ENCODE results near the gene BSG. TPM values are rescaled to one million over a fixed set of nuclear protein-coding genes. Genes with fewer than 3 reads are reported as not detected.

BSG gene
- total and polyA plus RNA-seq, 2 of the 4 experiments (the other 2 are of a cell fraction): 130 to 698 TPM

DNA sequence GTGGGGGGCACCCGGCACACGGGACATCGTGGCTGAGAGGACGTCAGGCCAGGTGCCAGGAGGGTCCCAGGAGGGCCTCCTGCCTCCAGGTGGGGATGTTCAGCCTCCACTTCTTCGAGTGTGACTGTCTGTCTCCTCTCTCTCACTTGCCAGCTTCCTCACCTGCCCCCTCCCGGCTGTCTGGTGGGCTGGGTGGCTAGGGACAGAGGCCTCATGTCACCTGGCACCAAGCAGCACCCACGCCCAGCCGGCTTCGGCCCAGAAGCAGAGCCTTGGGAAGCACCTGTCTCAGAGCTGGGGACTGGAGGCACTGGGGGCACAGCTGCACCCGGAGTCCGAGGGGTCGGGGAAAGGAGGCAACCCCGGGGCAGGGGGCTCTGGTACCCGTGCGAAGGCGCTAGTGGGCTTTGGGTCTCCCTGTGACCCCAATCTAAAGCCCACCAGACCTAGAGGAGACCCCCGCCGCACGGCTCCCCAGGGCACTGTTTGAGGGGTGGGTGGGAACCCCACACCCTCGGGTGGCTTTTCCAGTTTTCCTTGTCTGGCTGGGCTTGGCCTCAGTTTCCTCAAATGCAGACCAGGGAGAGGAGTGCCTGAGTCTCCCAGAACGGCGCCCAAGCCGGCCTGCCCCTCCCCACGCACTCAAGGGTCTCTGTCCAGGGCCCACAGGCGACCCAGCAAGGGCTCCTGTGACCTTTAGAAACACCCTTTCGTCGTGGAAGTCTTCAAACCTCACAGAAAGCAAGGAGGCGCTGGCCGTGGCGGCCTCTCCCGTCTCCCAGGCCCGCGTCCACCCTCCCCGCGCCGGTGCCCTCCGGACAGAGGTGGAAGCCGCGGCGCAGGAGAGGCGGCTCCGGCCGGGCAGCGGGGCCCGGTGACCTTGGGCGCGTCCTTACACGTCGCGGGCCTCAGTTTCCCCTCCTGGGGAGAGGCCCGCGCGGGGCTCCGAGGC is 16.6 kb downstream of the BSG start:
- H2BK15ac ChIP-seq (ENCODE audit: low read depth, low read length): no peak overlapping the region
- H3K27me3 ChIP-seq (ENCODE audit: control insufficient read depth, insufficient read depth, low read length): peaks cover 20% of the 10 kb centered on the region
- dilution Hi-C loops (cut with HindIII; ENCODE audit: low sequenced_read_pairs, unreplicated experiment) (no loop called here), intact Hi-C loops (cut with micrococcal nuclease) (loop anchor here (2.0 kb wide), 1 partner anchor 44 kb away; the partner anchor contains the start of gene POLRMT), in situ Hi-C loops (cut with MboI; ENCODE audit: low sequenced_read_pairs) (loop anchor here (5.0 kb wide), 1 partner anchor 143 kb away; no protein-coding TSS in a partner anchor)
- no peak overlapping the region for H2BK120ac ChIP-seq (ENCODE audit: low read depth, low read length)
- H4K8ac ChIP-seq (ENCODE audit: low read depth in 2 of 2, low read length in 2 of 2): no peak overlapping the region
- H3K56ac ChIP-seq (ENCODE audit: extremely low read depth, insufficient read depth, low read length): no peak overlapping the region
- H3K9ac ChIP-seq (ENCODE audit: low read depth, low read length): no peak overlapping the region
- ChIA-PET POLR2A (ENCODE audit: unreplicated experiment) (no interaction called here), CTCF (no interaction called here)
- H3K9me3 ChIP-seq (ENCODE audit: control insufficient read depth, insufficient read depth, low read length): no peaks in the 10 kb centered on the region
- BruUV-seq (replicated peaks): no TSS peak
- H2BK20ac ChIP-seq (ENCODE audit: low read depth, low read length): no peak overlapping the region
- TF ChIP-seq SMC3 (IDR thresholded peaks at IDR 0.05; ENCODE audit: low read depth, low read length) (no peak), FOS (IDR thresholded peaks at IDR 0.05; ENCODE audit: low read depth, low read length) (no peak), NFE2L2 (IDR thresholded peaks at IDR 0.05; ENCODE audit: low read depth, low read length) (no peak), CEBPB (IDR thresholded peaks at IDR 0.05; ENCODE audit: low read depth, low read length) (no peak), MAFK (IDR thresholded peaks at IDR 0.05; ENCODE audit: low read depth, low read length) (no peak), RFX5 (IDR thresholded peaks at IDR 0.05; ENCODE audit: low read depth, low read length) (no peak), POLR2A (IDR thresholded peaks at IDR 0.05; ENCODE audit: low read depth, low read length) (no peak), MAZ (IDR thresholded peaks at IDR 0.05; ENCODE audit: borderline replicate concordance, low read depth, low read length) (no peak), RCOR1 (IDR thresholded peaks at IDR 0.05; ENCODE audit: insufficient replicate concordance, low read length) (no peak), BHLHE40 (IDR thresholded peaks at IDR 0.05; ENCODE audit: low read depth, low read length) (no peak)
- TF ChIP-seq, protein P1, sequence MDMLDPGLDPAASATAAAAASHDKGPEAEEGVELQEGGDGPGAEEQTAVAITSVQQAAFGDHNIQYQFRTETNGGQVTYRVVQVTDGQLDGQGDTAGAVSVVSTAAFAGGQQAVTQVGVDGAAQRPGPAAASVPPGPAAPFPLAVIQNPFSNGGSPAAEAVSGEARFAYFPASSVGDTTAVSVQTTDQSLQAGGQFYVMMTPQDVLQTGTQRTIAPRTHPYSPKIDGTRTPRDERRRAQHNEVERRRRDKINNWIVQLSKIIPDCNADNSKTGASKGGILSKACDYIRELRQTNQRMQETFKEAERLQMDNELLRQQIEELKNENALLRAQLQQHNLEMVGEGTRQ (IDR thresholded peaks at IDR 0.05; ENCODE audit: low read depth, low read length): no peak
- TF ChIP-seq, protein P2, sequence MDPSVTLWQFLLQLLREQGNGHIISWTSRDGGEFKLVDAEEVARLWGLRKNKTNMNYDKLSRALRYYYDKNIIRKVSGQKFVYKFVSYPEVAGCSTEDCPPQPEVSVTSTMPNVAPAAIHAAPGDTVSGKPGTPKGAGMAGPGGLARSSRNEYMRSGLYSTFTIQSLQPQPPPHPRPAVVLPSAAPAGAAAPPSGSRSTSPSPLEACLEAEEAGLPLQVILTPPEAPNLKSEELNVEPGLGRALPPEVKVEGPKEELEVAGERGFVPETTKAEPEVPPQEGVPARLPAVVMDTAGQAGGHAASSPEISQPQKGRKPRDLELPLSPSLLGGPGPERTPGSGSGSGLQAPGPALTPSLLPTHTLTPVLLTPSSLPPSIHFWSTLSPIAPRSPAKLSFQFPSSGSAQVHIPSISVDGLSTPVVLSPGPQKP (IDR thresholded peaks at IDR 0.05; ENCODE audit: borderline replicate concordance, low read depth, low read length): no peak
- TF ChIP-seq, protein P3, sequence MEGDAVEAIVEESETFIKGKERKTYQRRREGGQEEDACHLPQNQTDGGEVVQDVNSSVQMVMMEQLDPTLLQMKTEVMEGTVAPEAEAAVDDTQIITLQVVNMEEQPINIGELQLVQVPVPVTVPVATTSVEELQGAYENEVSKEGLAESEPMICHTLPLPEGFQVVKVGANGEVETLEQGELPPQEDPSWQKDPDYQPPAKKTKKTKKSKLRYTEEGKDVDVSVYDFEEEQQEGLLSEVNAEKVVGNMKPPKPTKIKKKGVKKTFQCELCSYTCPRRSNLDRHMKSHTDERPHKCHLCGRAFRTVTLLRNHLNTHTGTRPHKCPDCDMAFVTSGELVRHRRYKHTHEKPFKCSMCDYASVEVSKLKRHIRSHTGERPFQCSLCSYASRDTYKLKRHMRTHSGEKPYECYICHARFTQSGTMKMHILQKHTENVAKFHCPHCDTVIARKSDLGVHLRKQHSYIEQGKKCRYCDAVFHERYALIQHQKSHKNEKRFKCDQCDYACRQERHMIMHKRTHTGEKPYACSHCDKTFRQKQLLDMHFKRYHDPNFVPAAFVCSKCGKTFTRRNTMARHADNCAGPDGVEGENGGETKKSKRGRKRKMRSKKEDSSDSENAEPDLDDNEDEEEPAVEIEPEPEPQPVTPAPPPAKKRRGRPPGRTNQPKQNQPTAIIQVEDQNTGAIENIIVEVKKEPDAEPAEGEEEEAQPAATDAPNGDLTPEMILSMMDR (conservative IDR thresholded peaks at IDR 0.05; ENCODE audit: low read depth, low read length): no peak
- DNase-seq: no peak
- H3K79me1 ChIP-seq (ENCODE audit: low read depth in 1 of 2, low read length in 2 of 2): no peaks in the 10 kb centered on the region
- peak; percentile 5; the same call in 1 of the 2 replicates for ATAC-seq (ENCODE audit: low read depth)
- H4K91ac ChIP-seq (ENCODE audit: insufficient read depth, low read depth, low read length): no peak overlapping the region
- no peaks in the 10 kb centered on the region for H3K36me3 ChIP-seq (ENCODE audit: control insufficient read depth, insufficient read depth, low read length)
- H3K18ac ChIP-seq (ENCODE audit: low read depth, low read length): no peak overlapping the region
- H4K5ac ChIP-seq (ENCODE audit: low read depth, low read length): no peak overlapping the region
- H3K23ac ChIP-seq (ENCODE audit: low read depth, low read length): no peak overlapping the region
- no peak overlapping the region for H2BK5ac ChIP-seq (ENCODE audit: low read depth, low read length, poor library complexity, severe bottlenecking)
- peak overlapping the region; percentile 35 for H2AK9ac ChIP-seq (replicated peaks; ENCODE audit: low read depth, low read length, poor library complexity)
- no peaks in the 10 kb centered on the region for H3K9me1 ChIP-seq (ENCODE audit: insufficient read depth, low read length)
- no peak overlapping the region for H3K14ac ChIP-seq (replicated peaks; ENCODE audit: low read depth, low read length)
- no peak overlapping the region for H3K4me2 ChIP-seq (ENCODE audit: low read depth, low read length)
- no peak overlapping the region for H3K27ac ChIP-seq (ENCODE audit: insufficient read depth, low read length)
- H2AK5ac ChIP-seq (ENCODE audit: low read depth, low read length): peak overlapping the region; percentile 78; the same call in 1 of the 2 replicates
- H3K4ac ChIP-seq (ENCODE audit: low read depth, low read length): no peak overlapping the region
- peaks cover 5% of the 10 kb centered on the region for H3K4me1 ChIP-seq (ENCODE audit: control insufficient read depth, insufficient read depth, low read length)
- H4K20me1 ChIP-seq (ENCODE audit: insufficient read depth, low read length): peaks cover 42% of the 10 kb centered on the region
- no peak overlapping the region for H3K4me3 ChIP-seq (ENCODE audit: insufficient read depth, low read depth, low read length)
- H2AFZ ChIP-seq (replicated peaks; ENCODE audit: low read length, poor library complexity): peak overlapping the region; percentile 53
- 13% methylated on average over 15 of the region's 54 CpGs; no CpG with 5 or more reads in 1 of the 2 experiments for WGBS, 2 experiments (ENCODE audit: extremely low coverage in 2 of 2, insufficient read length in 1 of 2)
